H1 (cell line): ENCODE data around the gene BIN1. TPM values are rescaled to one million over a fixed set of nuclear protein-coding genes. Genes with fewer than 3 reads are reported as not detected.

Experiments
- CTCF ChIA-PET: fragments of 300-600 bp; sonication (Branson Sonifier 250); formaldehyde crosslinking; loops from one replicate; lab custom pipeline; 2021; ENCODE audit not compliant: partially characterized antibody; lab: Charles Lee
- POLR2A ChIA-PET: fragments of 300-600 bp; sonication (Branson Sonifier 250); formaldehyde crosslinking; loops from one replicate; lab custom pipeline; 2021; ENCODE audit warnings: inconsistent platforms; ENCODE audit not compliant: partially characterized antibody; lab: Charles Lee
- DNase-seq, 2 experiments: peaks; one replicate each; pipeline versions ENCODE4 v3.0.0 to v3.0.0-alpha.2; 2010 to 2022; ENCODE audit warnings: low spot score in 2 of 2, low read depth in 1 of 2, mixed read lengths in 1 of 2
- FAIRE-seq: peaks from 2 replicates; lab custom pipeline; 2011; peaks lifted over from hg19 to GRCh38; lab: Jason Lieb, UNC
- H2AFZ ChIP-seq: 2 replicates; pipeline ENCODE4 v1.8.1; 2012; ENCODE audit warnings: low read length, inconsistent platforms
- H2AK5ac ChIP-seq: 2 replicates; pipeline ENCODE4 v1.6.1; 2013; ENCODE audit warnings: low read depth, low read length
- H2BK120ac ChIP-seq: replicated peaks from 2 replicates; pipeline ENCODE3; 2013; ENCODE audit warnings: low read depth, low read length, inconsistent platforms
- H2BK12ac ChIP-seq: 2 replicates; pipeline ENCODE4 v1.6.1; 2013; ENCODE audit warnings: low read depth, low read length
- H2BK15ac ChIP-seq: 2 replicates; pipeline ENCODE4 v1.6.1; 2013; ENCODE audit warnings: low read length
- H2BK20ac ChIP-seq: 2 replicates; pipeline ENCODE4 v1.6.1; 2013; ENCODE audit warnings: low read length
- H2BK5ac ChIP-seq: 2 replicates; pipeline ENCODE4 v1.6.1; 2013; ENCODE audit warnings: low read depth, low read length
- H3K14ac ChIP-seq: 2 replicates; pipeline ENCODE4 v1.6.1; 2013; ENCODE audit warnings: inconsistent platforms; ENCODE audit not compliant: insufficient read length
- H3K18ac ChIP-seq: 2 replicates; pipeline ENCODE4 v1.6.1; 2013; ENCODE audit warnings: low read length; ENCODE audit errors: extremely low read depth
- H3K23ac ChIP-seq: 2 replicates; pipeline ENCODE4 v1.6.1; 2013; ENCODE audit warnings: inconsistent platforms; ENCODE audit not compliant: insufficient read length
- H3K23me2 ChIP-seq: 2 replicates; pipeline ENCODE4 v1.6.1; 2013; ENCODE audit warnings: low read depth, low read length
- H3K27ac ChIP-seq: 2 replicates; pipeline ENCODE4 v1.6.1; 2011; ENCODE audit warnings: low read depth, low read length, inconsistent platforms
- H3K27me3 ChIP-seq, 4 experiments: replicated peaks in 1 of 4; 1 replicate in 1 of 4; 2 replicates in 3 of 4; pipeline versions ENCODE4 v1.6.1 to v1.8.1; 2011 to 2013; ENCODE audit warnings: low read length in 3 of 4, mild to moderate bottlenecking in 3 of 4, inconsistent platforms in 2 of 4, mixed read lengths in 2 of 4, moderate library complexity in 1 of 4; ENCODE audit not compliant: control insufficient read depth in 3 of 4, insufficient read depth in 3 of 4; ENCODE audit errors: extremely low read depth in 1 of 4
- H3K36me3 ChIP-seq, 4 experiments: 2 replicates each; pipeline versions ENCODE4 v1.6.1 to v1.8.1; 2011 to 2013; ENCODE audit warnings: mild to moderate bottlenecking in 4 of 4, low read length in 3 of 4, moderate library complexity in 2 of 4, control low read depth in 1 of 4, inconsistent platforms in 1 of 4; ENCODE audit not compliant: insufficient read depth in 4 of 4, control insufficient read depth in 2 of 4
- H3K4ac ChIP-seq: replicated peaks from 2 replicates; pipeline ENCODE3; 2013; ENCODE audit warnings: low read length, low read depth, mixed read lengths, inconsistent platforms; ENCODE audit not compliant: insufficient read length
- H3K4me1 ChIP-seq, 4 experiments: replicated peaks in 1 of 4; 1 replicate in 1 of 4; 2 replicates in 3 of 4; pipeline versions ENCODE4 v1.6.1 to v1.8.1; 2011 to 2013; ENCODE audit warnings: low read length in 3 of 4, inconsistent platforms in 2 of 4, mixed read lengths in 1 of 4; ENCODE audit not compliant: insufficient read depth in 4 of 4, control insufficient read depth in 3 of 4
- H3K4me2 ChIP-seq, 2 experiments: 2 replicates each; pipeline versions ENCODE4 v1.6.1 to v1.8.1; 2011 to 2013; ENCODE audit warnings: low read depth in 2 of 2, low read length in 2 of 2, control low read depth in 1 of 2, inconsistent platforms in 1 of 2, mild to moderate bottlenecking in 1 of 2; ENCODE audit not compliant: insufficient read depth in 1 of 2
- H3K4me3 ChIP-seq, 4 experiments: fragments of 200-600, 300-600 bp in 1 of 4; sonication (generic), shearing (Covaris generic), sonication (Bioruptor Twin) in 1 of 4; 2 replicates each; pipeline versions ENCODE4 v1.5.1 to v1.8.1; 2011 to 2016; ENCODE audit warnings: low read length in 4 of 4, low read depth in 3 of 4, control low read depth in 2 of 4, inconsistent platforms in 2 of 4, mild to moderate bottlenecking in 2 of 4, mixed read lengths in 1 of 4, moderate library complexity in 1 of 4; ENCODE audit not compliant: insufficient read depth in 2 of 4; ENCODE audit errors: extremely low read depth in 1 of 4
- H3K56ac ChIP-seq: replicated peaks from 2 replicates; pipeline ENCODE3; 2013; ENCODE audit warnings: low read depth, mild to moderate bottlenecking, mixed read lengths, low read length, inconsistent platforms; ENCODE audit not compliant: insufficient read length
- H3K79me1 ChIP-seq: 2 replicates; pipeline ENCODE4 v1.6.1; 2013; ENCODE audit warnings: low read depth, low read length, control low read depth
- H3K79me2 ChIP-seq, 2 experiments: 2 replicates each; pipeline versions ENCODE4 v1.6.1 to v1.8.1; 2012 to 2013; ENCODE audit warnings: low read length in 2 of 2, mild to moderate bottlenecking in 2 of 2, inconsistent platforms in 1 of 2; ENCODE audit not compliant: insufficient read depth in 2 of 2, control insufficient read depth in 1 of 2
- H3K9ac ChIP-seq, 4 experiments: replicated peaks in 1 of 4; 1 replicate in 1 of 4; 2 replicates in 3 of 4; pipeline versions ENCODE4 v1.6.1 to v1.8.1; 2011 to 2013; ENCODE audit warnings: low read depth in 3 of 4, low read length in 3 of 4, control low read depth in 2 of 4, mild to moderate bottlenecking in 2 of 4, moderate library complexity in 2 of 4, inconsistent platforms in 1 of 4; ENCODE audit errors: extremely low read depth in 1 of 4
- H3K9me3 ChIP-seq, 2 experiments: 2 replicates each; pipeline versions ENCODE4 v1.6.1 to v1.8.1; 2012 to 2013; ENCODE audit warnings: mild to moderate bottlenecking in 2 of 2, moderate library complexity in 2 of 2, control low read depth in 1 of 2, inconsistent platforms in 1 of 2, low read depth in 1 of 2, low read length in 1 of 2, mixed read lengths in 1 of 2; ENCODE audit not compliant: insufficient read depth in 2 of 2
- H4K20me1 ChIP-seq, 2 experiments: replicated peaks in 1 of 2; 2 replicates each; pipeline versions ENCODE3 to v1.8.1; 2011 to 2013; ENCODE audit warnings: inconsistent platforms in 2 of 2, low read length in 2 of 2, mild to moderate bottlenecking in 1 of 2; ENCODE audit not compliant: insufficient read depth in 2 of 2, control insufficient read depth in 1 of 2
- H4K5ac ChIP-seq: 2 replicates; pipeline ENCODE4 v1.6.1; 2013; ENCODE audit warnings: low read length, low read depth, mixed read lengths, inconsistent platforms; ENCODE audit not compliant: insufficient read length
- H4K8ac ChIP-seq: 2 replicates; pipeline ENCODE4 v1.8.0; 2013; ENCODE audit warnings: mild to moderate bottlenecking, moderate library complexity, low read length, inconsistent platforms; ENCODE audit not compliant: insufficient read depth; ENCODE audit errors: extremely low read depth
- H4K91ac ChIP-seq: replicated peaks from 2 replicates; pipeline ENCODE3; 2013; ENCODE audit warnings: low read length, mixed read lengths, inconsistent platforms; ENCODE audit not compliant: insufficient read length
- SIN3A ChIP-seq, 2 experiments: IDR thresholded peaks in 1 of 2; conservative IDR thresholded peaks in 1 of 2; 2 replicates each; pipeline ENCODE4 v1.6.1; 2011 to 2012; ENCODE audit warnings: low read length in 2 of 2, improper control_type of control experiment in 1 of 2, low read depth in 1 of 2, mild to moderate bottlenecking in 1 of 2
- TEAD4 ChIP-seq: IDR thresholded peaks from 2 replicates; pipeline ENCODE4 v1.6.1; 2012; ENCODE audit warnings: low read depth, low read length, inconsistent platforms, mixed read lengths
- WGBS, 2 experiments: shearing (Covaris generic) in 1 of 2; methylation state at CpG; one replicate each; pipeline versions ENCODE4 v1.1.6 to v1.1.7; 2013 to 2015; ENCODE audit warnings: low lambda C conversion rate in 2 of 2, mixed read lengths in 2 of 2, inconsistent platforms in 1 of 2, low coverage in 1 of 2, missing lambda C conversion rate in 1 of 2; ENCODE audit not compliant: insufficient replicate concordance in 2 of 2, insufficient coverage in 1 of 2, insufficient read length in 1 of 2; ENCODE audit errors: extremely low coverage in 1 of 2, missing lambda C conversion rate in 1 of 2; 5-methylcytosine and 5-hydroxymethylcytosine counted together
- polyA plus RNA-seq, 7 experiments: library from polyadenylated mRNA; depleted of rRNA in 3 of 7; stranded (reverse) in 5 of 7; unstranded in 2 of 7; fragments of >200 nt in 5 of 7; fragments of 200-250 nt in 2 of 7; gene quantifications; 1 replicate in 5 of 7; 2 replicates in 1 of 7; 4 replicates in 1 of 7; pipeline versions ENCODE4 v1.2.1 to v1.2.3, GENCODE V29; 2011 to 2013; ENCODE audit warnings: missing spikeins in 2 of 7, mixed read lengths in 2 of 7
- total RNA-seq: library from RNA; stranded (reverse); fragmentation: NEBNext Ultra II Directional; extraction: Animal tissue kit (Norgen Biotek cat#: 25700); gene quantifications from 2 replicates; pipeline ENCODE4 v1.2.1, GENCODE V29; 2021

The BIN1 gene
- total and polyA plus RNA-seq, 2 of the 8 experiments (the other 6 are each of a cell fraction or from before 2014, with no cell fraction given): 23.6 to 35.6 TPM

- CTCF ChIA-PET: interaction anchor here (1.4 to 13.1 kb wide), 2 partner anchors 21 to 35 kb away, joined by 4 to 132 read pairs; no protein-coding TSS in a partner anchor
- no peak for DNase-seq
- no peak overlapping the region for H4K91ac ChIP-seq
Measured at GRCh38 chr2:127107622-127107999, 657 bp upstream of the BIN1 start.

More at GRCh38 chr2:127107622-127107999, 657 bp upstream of the BIN1 start:
- Histone ChIP-seq H4K8ac (no peak overlapping the region), H2AK5ac (no peak overlapping the region), H3K23ac (no peak overlapping the region), H3K4ac (no peak overlapping the region), H2BK15ac (no peak overlapping the region), H3K79me1 (peaks cover 7% of the 10 kb centered on the region; the same call in 1 of the 2 replicates), H4K20me1 (peaks cover 0 to 4% of the 10 kb centered on the region in 2 experiments), H4K5ac (no peak overlapping the region), H3K79me2 (peaks cover 0 to 27% of the 10 kb centered on the region in 2 experiments; a peak in 3 of 4 replicates), H3K4me2 (peak overlapping the region; percentile 82 to 99), H3K27me3 (peaks cover 0 to 7% (median 0%) of the 10 kb centered on the region in 4 experiments; a peak in 1 of 7 replicates), H3K9ac (no peak overlapping the region), H3K36me3 (no peaks in the 10 kb centered on the region), H2BK120ac (no peak overlapping the region), H3K27ac (no peak overlapping the region), H3K4me1 (peaks cover 6 to 21% (median 13%) of the 10 kb centered on the region in 4 experiments), H3K23me2 (peaks cover 14% of the 10 kb centered on the region), H2BK5ac (no peak overlapping the region), H3K56ac (no peak overlapping the region), H2AFZ (peak overlapping the region; percentile 66; the same call in 1 of the 2 replicates), H2BK20ac (no peak overlapping the region), H3K4me3 (peak overlapping the region; percentile 65 to 85 (median 72)), H2BK12ac (no peak overlapping the region), H3K14ac (no peak overlapping the region), H3K9me3 (no peaks in the 10 kb centered on the region), H3K18ac (no peak overlapping the region; the same call in 1 of the 2 replicates)
- WGBS, 2 experiments: 11% methylated on average over 17 of the region's 17 CpGs; no CpG with 5 or more reads in 1 of the 2 experiments
- POLR2A ChIA-PET: interaction anchor here (1.2 to 3.2 kb wide), 3 partner anchors 11 to 20 kb away, joined by 5 to 12 read pairs (median 11); no protein-coding TSS in a partner anchor
- no peak for FAIRE-seq
- TF ChIP-seq TEAD4: no peak
- TF ChIP-seq SIN3A (conservative IDR thresholded peaks at IDR 0.05 in 1 of 2, IDR thresholded peaks at IDR 0.05 in 1 of 2; ENCODE audit: low read depth in 1 of 2, low read length in 2 of 2): 0 out of 4 replicates have a peak, but pooled peaks of 1 of the 2 experiments have one; percentile 15
